ENCODE data around the gene TMCO4. TPM values are rescaled to one million over a fixed set of nuclear protein-coding genes. Genes with fewer than 3 reads are reported as not detected.
A peak's percentile ranks its signal among the peaks of the same experiment; 100 is the strongest.

TMCO4 gene
- total and polyA plus RNA-seq, 3 donors from 2014 or later, result 10.5 to 17.7 (median 14.9) TPM

GRCh38 chr1:19800076-19800804, 524 bp upstream of the TMCO4 start:
- WGBS, 2 donors, result 13 to 24% methylated on average over 16 to 33 of the region's 33 CpGs
- DNase-seq, result peak; percentile 56
- H3K27ac ChIP-seq, result peak overlapping the region; percentile 50 to 80

GRCh38 chr1:19798486-19799229, 1.1 kb downstream of the TMCO4 start:
- TF ChIP-seq POLR2A (IDR thresholded peaks at IDR 0.05) (no peak), CTCF (IDR thresholded peaks at IDR 0.05) (no peak)
- no peak for DNase-seq
- no peaks in the 10 kb centered on the region for H3K9me3 ChIP-seq
- WGBS, 2 donors, result 63 to 64% methylated on average over 6 of the region's 6 CpGs
- no peaks in the 10 kb centered on the region for H3K27me3 ChIP-seq
- H3K36me3 ChIP-seq (ENCODE audit: low read depth, missing control alignments), result no peaks in the 10 kb centered on the region
- peaks cover 4% of the 10 kb centered on the region for H3K4me1 ChIP-seq
- peak overlapping the region in 1 of 2 donors; percentile 75 for H3K4me3 ChIP-seq
- peak overlapping the region in 1 of 2 donors; percentile 80 for H3K27ac ChIP-seq
- intact Hi-C loops (cut with DNase I; ENCODE audit: low total_unique reads), result no loop called here

More at GRCh38 chr1:19800076-19800804, 524 bp upstream of the TMCO4 start:
- peaks cover 4% of the 10 kb centered on the region for H3K4me1 ChIP-seq
- peak overlapping the region; percentile 75 to 78 for H3K4me3 ChIP-seq
- TF ChIP-seq CTCF (IDR thresholded peaks at IDR 0.05) (no peak), POLR2A (IDR thresholded peaks at IDR 0.05) (no peak)
- no peaks in the 10 kb centered on the region for H3K27me3 ChIP-seq
- no peaks in the 10 kb centered on the region for H3K36me3 ChIP-seq (ENCODE audit: low read depth, missing control alignments)
- intact Hi-C loops (cut with DNase I; ENCODE audit: low total_unique reads), result no loop called here
- H3K9me3 ChIP-seq, result no peaks in the 10 kb centered on the region

DNA sequence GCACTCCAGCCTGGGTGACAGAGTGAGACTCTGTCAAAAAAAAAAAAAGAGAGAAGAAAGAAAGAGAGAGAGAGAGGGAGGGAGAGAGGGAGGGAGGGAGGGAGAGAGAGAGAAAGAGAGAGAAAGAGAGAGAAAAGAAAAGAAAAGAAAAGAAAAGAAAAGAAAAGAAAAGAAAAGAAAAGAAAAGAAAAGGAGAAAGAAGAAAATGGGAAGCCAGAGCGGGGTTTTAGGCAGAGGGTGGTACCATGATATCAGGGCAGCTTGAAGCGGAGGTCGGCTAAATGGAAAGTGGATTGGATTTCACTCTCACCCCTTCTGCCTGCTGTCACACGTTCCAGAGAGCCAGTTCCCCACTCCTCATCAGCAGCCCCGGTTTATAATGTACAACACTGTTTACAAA, 1.9 kb downstream of the TMCO4 start:
- intact Hi-C loops (cut with DNase I; ENCODE audit: low total_unique reads), result no loop called here
- Histone ChIP-seq H3K36me3 (ENCODE audit: low read depth, missing control alignments) (no peaks in the 10 kb centered on the region), H3K27ac (no peak overlapping the region), H3K4me1 (peaks cover 4% of the 10 kb centered on the region), H3K4me3 (no peak overlapping the region), H3K9me3 (no peaks in the 10 kb centered on the region), H3K27me3 (no peaks in the 10 kb centered on the region)
- TF ChIP-seq POLR2A (IDR thresholded peaks at IDR 0.05) (no peak), CTCF (IDR thresholded peaks at IDR 0.05) (no peak)
- DNase-seq, result no peak
- 77 to 81% methylated on average over 5 of the region's 5 CpGs for WGBS, 2 donors

DNA sequence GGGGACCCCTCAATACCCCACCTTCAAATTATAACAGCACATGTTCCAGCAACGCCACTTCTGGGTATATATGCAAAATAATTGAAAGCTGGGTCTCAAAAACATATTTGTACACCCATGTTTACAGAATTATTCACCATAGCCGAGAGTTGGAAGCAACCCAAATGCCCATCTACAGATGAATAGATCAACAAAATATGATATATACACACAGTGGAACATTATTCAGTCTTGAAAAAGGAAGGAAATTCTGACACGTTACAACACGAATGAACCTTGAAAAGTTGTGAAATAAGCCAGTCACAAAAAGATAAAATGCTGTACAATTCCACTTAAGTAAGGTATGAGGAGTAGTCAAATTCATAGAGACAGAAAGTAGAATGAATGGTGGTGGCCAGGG, 5.1 kb downstream of the TMCO4 start:
- H3K9me3 ChIP-seq, result no peaks in the 10 kb centered on the region
- no peaks in the 10 kb centered on the region for H3K27me3 ChIP-seq
- DNase-seq, result no peak
- 86 to 91% methylated on average over 4 of the region's 4 CpGs for WGBS, 2 donors
- H3K27ac ChIP-seq, result no peak overlapping the region
- peaks cover 4% of the 10 kb centered on the region for H3K4me1 ChIP-seq
- intact Hi-C loops (cut with DNase I; ENCODE audit: low total_unique reads), result no loop called here
- TF ChIP-seq POLR2A (IDR thresholded peaks at IDR 0.05) (no peak), CTCF (IDR thresholded peaks at IDR 0.05) (no peak)
- no peaks in the 10 kb centered on the region for H3K36me3 ChIP-seq (ENCODE audit: low read depth, missing control alignments)
- no peak overlapping the region for H3K4me3 ChIP-seq
